HUES64 (cell line): Measurements from ENCODE around the gene KLHL18. TPM values are rescaled to one million over a fixed set of nuclear protein-coding genes. Genes with fewer than 3 reads are reported as not detected.
"Not testable (repeated sequence)": the region's sequence is repeated elsewhere in the genome, so short reads cannot be mapped to it uniquely, and the experiment has no call there.

Experiments used
- H3K27ac ChIP-seq: 2 replicates; pipeline ENCODE4 v1.7.0; 2013; ENCODE audit warnings: low read depth, low read length, inconsistent platforms
- H3K27me3 ChIP-seq: 2 replicates; pipeline ENCODE4 v1.6.1; 2013; ENCODE audit warnings: mild to moderate bottlenecking, low read length; ENCODE audit not compliant: insufficient read depth
- H3K36me3 ChIP-seq: 2 replicates; pipeline ENCODE4 v1.6.1; 2013; ENCODE audit warnings: mild to moderate bottlenecking, low read length; ENCODE audit not compliant: insufficient read depth
- H3K4me1 ChIP-seq: 2 replicates; pipeline ENCODE4 v1.6.1; 2013; ENCODE audit warnings: mild to moderate bottlenecking, low read length, moderate library complexity; ENCODE audit not compliant: insufficient read depth
- H3K4me3 ChIP-seq: 2 replicates; pipeline ENCODE4 v1.5.1; 2013; ENCODE audit warnings: mild to moderate bottlenecking, low read length, moderate library complexity
- H3K9ac ChIP-seq: 2 replicates; pipeline ENCODE4 v1.6.1; 2013; ENCODE audit warnings: mild to moderate bottlenecking, low read depth, low read length
- H3K9me3 ChIP-seq: 2 replicates; pipeline ENCODE4 v1.6.1; 2013; ENCODE audit warnings: low read depth, low read length; ENCODE audit not compliant: insufficient read depth
- WGBS: fragments of 150-250, 120-280 bp; methylation state at CpG from one replicate; pipeline ENCODE4 v1.1.7; 2013; ENCODE audit warnings: missing lambda C conversion rate; 5-methylcytosine and 5-hydroxymethylcytosine counted together
- polyA plus RNA-seq, 2 experiments: library from polyadenylated mRNA; stranded (reverse); fragments of 50-300 nt; gene quantifications; one replicate each; pipeline ENCODE4 v1.2.3, GENCODE V29; 2013

KLHL18 gene
- 14.8 TPM for polyA plus RNA-seq (2013, experiment 1 of 2)
- polyA plus RNA-seq (2013, experiment 2 of 2): 12.9 TPM

GRCh38 chr3:47282424-47283192 is at the start of gene KLHL18, which contains the start of gene KIF9:
KLHL18 (plus strand) TSS chr3:47282944; CDS start chr3:47282966, 22 bp downstream.
KIF9 (minus strand) TSS chr3:47282799; CDS start chr3:47277374, 5,425 bp downstream.
- H3K9me3 ChIP-seq: no peaks in the 10 kb centered on the region
- 0 out of 2 replicates have a peak, but pooled peaks cover 3% of the 10 kb centered on the region for H3K4me1 ChIP-seq
- peaks cover 11% of the 10 kb centered on the region for H3K36me3 ChIP-seq
- H3K4me3 ChIP-seq: peak within 1 kb of the TSS; percentile 83
- H3K27ac ChIP-seq: peak within 1 kb of the TSS; percentile 89
- H3K9ac ChIP-seq: peak within 1 kb of the TSS; percentile 89
- WGBS: under 1% methylated on average over 82 of the region's 82 CpGs
- no peaks in the 10 kb centered on the region for H3K27me3 ChIP-seq

GRCh38 chr3:47238017-47238416 is 44.7 kb upstream of the KLHL18 start:
- H3K9me3 ChIP-seq: no peaks in the 10 kb centered on the region
- no peaks in the 10 kb centered on the region for H3K27me3 ChIP-seq
- H3K4me3 ChIP-seq: no peak overlapping the region
- H3K27ac ChIP-seq: no peak overlapping the region
- no peaks in the 10 kb centered on the region for H3K4me1 ChIP-seq
- WGBS: 91% methylated on average over 3 of the region's 3 CpGs
- H3K36me3 ChIP-seq: no peaks in the 10 kb centered on the region
- no peak overlapping the region for H3K9ac ChIP-seq

GRCh38 chr3:47239929-47240328 is 42.8 kb upstream of the KLHL18 start:
- H3K27me3 ChIP-seq: no peaks in the 10 kb centered on the region
- H3K36me3 ChIP-seq: no peaks in the 10 kb centered on the region
- no peak overlapping the region for H3K27ac ChIP-seq
- no peaks in the 10 kb centered on the region for H3K4me1 ChIP-seq
- 91% methylated on average over 6 of the region's 6 CpGs for WGBS
- no peak overlapping the region for H3K9ac ChIP-seq
- H3K9me3 ChIP-seq: no peaks in the 10 kb centered on the region
- no peak overlapping the region for H3K4me3 ChIP-seq

- WGBS: 92% methylated on average over 9 of the region's 9 CpGs
- H3K9ac ChIP-seq: no peak overlapping the region
- no peak overlapping the region for H3K27ac ChIP-seq
- no peaks in the 10 kb centered on the region for H3K4me1 ChIP-seq
- no peaks in the 10 kb centered on the region for H3K9me3 ChIP-seq
- H3K36me3 ChIP-seq: no peaks in the 10 kb centered on the region
- H3K27me3 ChIP-seq: no peaks in the 10 kb centered on the region
- H3K4me3 ChIP-seq: no peak overlapping the region
Measured at GRCh38 chr3:47243419-47244147, 39.2 kb upstream of the KLHL18 start.

GRCh38 chr3:47244531-47245100 is 38.1 kb upstream of the KLHL18 start:
- H3K4me3 ChIP-seq: no peak overlapping the region
- H3K27me3 ChIP-seq: no peaks in the 10 kb centered on the region
- whole genome bisulfite sequencing: 90% methylated on average over 10 of the region's 10 CpGs
- no peaks in the 10 kb centered on the region for H3K9me3 ChIP-seq
- H3K36me3 ChIP-seq: no peaks in the 10 kb centered on the region
- H3K9ac ChIP-seq: no peak overlapping the region
- H3K27ac ChIP-seq: no peak overlapping the region
- H3K4me1 ChIP-seq: no peaks in the 10 kb centered on the region

- WGBS: 99% methylated on average over 2 of the region's 2 CpGs
- Histone ChIP-seq H3K4me1 (peaks cover under 1% of the 10 kb centered on the region; the same call in 1 of the 2 replicates), H3K9me3 (no peaks in the 10 kb centered on the region), H3K36me3 (no peaks in the 10 kb centered on the region), H3K9ac (no peak overlapping the region), H3K27ac (no peak overlapping the region), H3K27me3 (no peaks in the 10 kb centered on the region), H3K4me3 (no peak overlapping the region)
Measured at GRCh38 chr3:47245271-47245670, 37.5 kb upstream of the KLHL18 start.

GRCh38 chr3:47247131-47248064 is 35.3 kb upstream of the KLHL18 start:
- peaks cover 3% of the 10 kb centered on the region; the same call in 1 of the 2 replicates for H3K4me1 ChIP-seq
- no peak overlapping the region for H3K9ac ChIP-seq
- H3K9me3 ChIP-seq: no peaks in the 10 kb centered on the region
- no peak overlapping the region for H3K27ac ChIP-seq
- H3K27me3 ChIP-seq: no peaks in the 10 kb centered on the region
- WGBS: 92% methylated on average over 14 of the region's 14 CpGs
- no peaks in the 10 kb centered on the region for H3K36me3 ChIP-seq
- no peak overlapping the region for H3K4me3 ChIP-seq

GRCh38 chr3:47250309-47251060 is 32.3 kb upstream of the KLHL18 start:
- Histone ChIP-seq H3K4me3 (no peak overlapping the region), H3K9me3 (no peaks in the 10 kb centered on the region), H3K27me3 (no peaks in the 10 kb centered on the region), H3K4me1 (peaks cover 3% of the 10 kb centered on the region; the same call in 1 of the 2 replicates), H3K9ac (no peak overlapping the region), H3K27ac (no peak overlapping the region), H3K36me3 (no peaks in the 10 kb centered on the region)
- WGBS: 75% methylated on average over 6 of the region's 7 CpGs

GRCh38 chr3:47251085-47251484 is 31.7 kb upstream of the KLHL18 start:
- H3K9me3 ChIP-seq, H3K27ac ChIP-seq, H3K4me3 ChIP-seq, H3K27me3 ChIP-seq, H3K4me1 ChIP-seq, H3K36me3 ChIP-seq, H3K9ac ChIP-seq: not testable (repeated sequence)
- WGBS: 79% methylated on average over 3 of the region's 3 CpGs

- 80% methylated on average over 5 of the region's 5 CpGs for WGBS
Measured at GRCh38 chr3:47251689-47252088, 31.1 kb upstream of the KLHL18 start.

More at GRCh38 chr3:47251689-47252088, 31.1 kb upstream of the KLHL18 start:
- H3K4me3 ChIP-seq: no peak overlapping the region
- no peak overlapping the region for H3K9ac ChIP-seq
- H3K9me3 ChIP-seq: no peaks in the 10 kb centered on the region
- no peak overlapping the region for H3K27ac ChIP-seq
- no peaks in the 10 kb centered on the region for H3K27me3 ChIP-seq
- no peaks in the 10 kb centered on the region for H3K36me3 ChIP-seq
- H3K4me1 ChIP-seq: peaks cover 3% of the 10 kb centered on the region; the same call in 1 of the 2 replicates
